Spleen (tissue), 7 donors: ENCODE results near the gene METTL24.

Source experiments
- POLR2A ChIP-seq, 3 donors: fragments of 450-650 bp; IDR thresholded peaks; one replicate each; pipeline ENCODE4 v1.5.1; 2017; ENCODE audit warnings: antibody characterized with exemption in 3 of 3, mild to moderate bottlenecking in 1 of 3
- POLR2AphosphoS5 ChIP-seq, 3 donors: sonication (generic); formaldehyde crosslinking; IDR thresholded peaks; one replicate each; pipeline ENCODE4 v1.5.1; 2017; ENCODE audit warnings: antibody characterized with exemption in 3 of 3
- TF ChIP-seq, protein P1 (sequence below), 11 experiments: fragments of 200-600 bp in 7 of 11; fragments of 450-650 bp in 4 of 11; sonication (generic) in 4 of 11; IDR thresholded peaks in 8 of 11; conservative IDR thresholded peaks in 3 of 11; 1 replicate in 7 of 11; 2 replicates in 4 of 11; pipeline versions ENCODE4 v1.4.0 to v1.8.0; 2016 to 2021; ENCODE audit warnings: antibody characterized with exemption in 11 of 11, inconsistent platforms in 4 of 11, mild to moderate bottlenecking in 1 of 11
- donor health status: DM: no; HTN: no; CAD: no; lungs with moderate emphysema.
- donor health status: DM: no; HTN: no; CAD: no.
- donor health status: DM: no; HTN: no; CAD: no.

DNA sequence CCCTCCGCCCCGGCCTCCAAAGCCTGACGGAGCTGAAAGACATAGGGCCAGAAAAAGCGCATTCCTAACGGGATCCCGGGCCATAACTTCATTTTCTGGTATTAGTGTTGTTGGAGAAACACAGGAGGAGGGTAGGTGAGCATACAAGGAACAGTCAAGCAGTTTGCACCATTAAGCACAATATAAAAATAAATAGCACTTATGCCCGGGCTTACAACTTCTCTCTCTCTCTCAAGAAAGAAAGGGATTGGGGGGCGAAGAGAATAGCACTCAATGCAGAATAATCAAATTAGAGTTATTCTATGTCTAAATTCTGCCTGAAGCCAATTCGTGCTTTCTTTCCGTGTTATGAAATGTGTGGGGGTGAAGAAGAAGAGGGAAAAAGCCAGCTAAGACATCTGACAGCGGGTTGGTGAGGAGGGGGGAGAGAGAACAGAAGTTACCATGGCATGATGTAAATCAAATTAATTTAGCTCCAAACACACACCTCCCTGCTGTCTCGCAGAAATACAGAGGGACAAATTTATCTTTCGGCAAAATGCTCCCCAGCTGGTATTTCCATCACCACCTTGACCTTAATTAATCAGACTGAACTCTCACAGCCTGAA is 508 bp upstream of the METTL24 start:
- no peak for TF ChIP-seq POLR2A (IDR thresholded peaks at IDR 0.05)
- TF ChIP-seq, protein P1, sequence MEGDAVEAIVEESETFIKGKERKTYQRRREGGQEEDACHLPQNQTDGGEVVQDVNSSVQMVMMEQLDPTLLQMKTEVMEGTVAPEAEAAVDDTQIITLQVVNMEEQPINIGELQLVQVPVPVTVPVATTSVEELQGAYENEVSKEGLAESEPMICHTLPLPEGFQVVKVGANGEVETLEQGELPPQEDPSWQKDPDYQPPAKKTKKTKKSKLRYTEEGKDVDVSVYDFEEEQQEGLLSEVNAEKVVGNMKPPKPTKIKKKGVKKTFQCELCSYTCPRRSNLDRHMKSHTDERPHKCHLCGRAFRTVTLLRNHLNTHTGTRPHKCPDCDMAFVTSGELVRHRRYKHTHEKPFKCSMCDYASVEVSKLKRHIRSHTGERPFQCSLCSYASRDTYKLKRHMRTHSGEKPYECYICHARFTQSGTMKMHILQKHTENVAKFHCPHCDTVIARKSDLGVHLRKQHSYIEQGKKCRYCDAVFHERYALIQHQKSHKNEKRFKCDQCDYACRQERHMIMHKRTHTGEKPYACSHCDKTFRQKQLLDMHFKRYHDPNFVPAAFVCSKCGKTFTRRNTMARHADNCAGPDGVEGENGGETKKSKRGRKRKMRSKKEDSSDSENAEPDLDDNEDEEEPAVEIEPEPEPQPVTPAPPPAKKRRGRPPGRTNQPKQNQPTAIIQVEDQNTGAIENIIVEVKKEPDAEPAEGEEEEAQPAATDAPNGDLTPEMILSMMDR (IDR thresholded peaks at IDR 0.05 in 8 of 11, conservative IDR thresholded peaks at IDR 0.05 in 3 of 11) = no peak
- no peak for TF ChIP-seq POLR2AphosphoS5 (IDR thresholded peaks at IDR 0.05)
